RWPE2 (cell line): ENCODE results near the gene PMS1.

Source experiments
- ATAC-seq: fragments of 200-7000 bp; cut with Tn5 transposase; 3 replicates; pipeline ENCODE4 v1.9.1; 2021; ENCODE audit warnings: low read depth
- DNase-seq: peaks from one replicate; pipeline ENCODE4 v3.0.0-alpha.2; 2020; ENCODE audit warnings: low spot score
- H3K27ac ChIP-seq: fragments of 450-650 bp; 2 replicates; pipeline ENCODE4 v1.5.1; 2017; ENCODE audit warnings: mild to moderate bottlenecking; ENCODE audit not compliant: poor library complexity, severe bottlenecking
- H3K27me3 ChIP-seq: fragments of 250-450 bp; sonication (Bioruptor Pico); 2 replicates; pipeline ENCODE4 v1.5.1; 2021; ENCODE audit warnings: mild to moderate bottlenecking, moderate library complexity; ENCODE audit not compliant: insufficient read depth, poor library complexity, severe bottlenecking
- H3K36me3 ChIP-seq: fragments of 250-450 bp; sonication (Bioruptor Pico); 2 replicates; pipeline ENCODE4 v1.5.1; 2020; ENCODE audit warnings: low read depth, mild to moderate bottlenecking, moderate library complexity
- H3K4me1 ChIP-seq: fragments of 250-450 bp; sonication (Bioruptor Pico); 2 replicates; pipeline ENCODE4 v1.5.1; 2021; ENCODE audit warnings: mild to moderate bottlenecking, moderate library complexity; ENCODE audit not compliant: insufficient read depth, poor library complexity, severe bottlenecking
- H3K4me3 ChIP-seq: fragments of 250-450 bp; sonication (Bioruptor Pico); 2 replicates; pipeline ENCODE4 v1.5.1; 2021; ENCODE audit warnings: mild to moderate bottlenecking, moderate library complexity; ENCODE audit not compliant: severe bottlenecking
- H3K9me3 ChIP-seq: fragments of 250-450 bp; sonication (Bioruptor Pico); 2 replicates; pipeline ENCODE4 v1.5.1; 2021; ENCODE audit warnings: mild to moderate bottlenecking, moderate library complexity; ENCODE audit not compliant: severe bottlenecking
- TF ChIP-seq, protein P1 (sequence below): fragments of 450-650 bp; IDR thresholded peaks from one replicate; pipeline ENCODE4 v1.5.1; 2017; ENCODE audit warnings: mild to moderate bottlenecking, moderate library complexity; ENCODE audit not compliant: poor library complexity, severe bottlenecking

Gene PMS1

DNA sequence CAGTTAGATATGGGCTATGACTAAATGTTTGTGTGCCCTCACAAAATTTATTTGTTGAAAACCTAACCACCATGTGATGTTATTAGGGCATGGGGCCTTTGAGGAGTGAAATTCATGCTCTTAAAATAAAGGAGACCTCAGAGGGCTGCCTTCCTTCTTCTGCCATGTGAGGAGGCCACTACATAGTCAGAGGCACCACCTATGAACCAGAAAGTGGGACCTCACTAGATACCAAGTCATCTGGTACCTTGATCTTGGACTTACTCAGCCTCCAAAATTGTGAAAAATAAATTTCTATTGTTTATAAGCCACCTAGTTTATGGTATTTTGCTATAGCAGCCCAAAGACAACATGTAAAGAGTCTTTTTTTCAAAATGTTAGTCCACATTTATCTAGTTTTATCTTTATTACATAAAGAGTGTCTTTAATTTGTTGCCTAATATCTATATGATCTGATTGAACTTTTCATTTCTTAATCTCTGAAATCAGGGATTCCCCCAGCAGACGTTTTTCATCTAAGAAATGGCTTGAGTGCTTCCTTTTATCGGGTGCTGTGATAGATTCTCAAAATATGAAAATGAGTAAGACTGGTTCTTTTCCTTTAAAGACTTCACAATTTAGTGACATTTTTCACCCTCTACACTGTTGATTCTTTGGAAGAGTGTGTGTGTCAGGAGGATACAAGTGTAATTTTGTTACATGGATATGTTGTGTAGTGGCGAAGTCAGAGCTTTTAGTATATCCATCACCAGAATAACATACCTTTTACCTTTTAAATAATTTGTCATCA lies 34.2 kb downstream of the PMS1 start:
- no peaks in the 10 kb centered on the region for H3K9me3 ChIP-seq
- no peak for DNase-seq
- peaks cover 64% of the 10 kb centered on the region for H3K36me3 ChIP-seq
- no peak for ATAC-seq
- TF ChIP-seq, protein P1, sequence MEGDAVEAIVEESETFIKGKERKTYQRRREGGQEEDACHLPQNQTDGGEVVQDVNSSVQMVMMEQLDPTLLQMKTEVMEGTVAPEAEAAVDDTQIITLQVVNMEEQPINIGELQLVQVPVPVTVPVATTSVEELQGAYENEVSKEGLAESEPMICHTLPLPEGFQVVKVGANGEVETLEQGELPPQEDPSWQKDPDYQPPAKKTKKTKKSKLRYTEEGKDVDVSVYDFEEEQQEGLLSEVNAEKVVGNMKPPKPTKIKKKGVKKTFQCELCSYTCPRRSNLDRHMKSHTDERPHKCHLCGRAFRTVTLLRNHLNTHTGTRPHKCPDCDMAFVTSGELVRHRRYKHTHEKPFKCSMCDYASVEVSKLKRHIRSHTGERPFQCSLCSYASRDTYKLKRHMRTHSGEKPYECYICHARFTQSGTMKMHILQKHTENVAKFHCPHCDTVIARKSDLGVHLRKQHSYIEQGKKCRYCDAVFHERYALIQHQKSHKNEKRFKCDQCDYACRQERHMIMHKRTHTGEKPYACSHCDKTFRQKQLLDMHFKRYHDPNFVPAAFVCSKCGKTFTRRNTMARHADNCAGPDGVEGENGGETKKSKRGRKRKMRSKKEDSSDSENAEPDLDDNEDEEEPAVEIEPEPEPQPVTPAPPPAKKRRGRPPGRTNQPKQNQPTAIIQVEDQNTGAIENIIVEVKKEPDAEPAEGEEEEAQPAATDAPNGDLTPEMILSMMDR: no peak
- H3K4me1 ChIP-seq: no peaks in the 10 kb centered on the region
- no peak overlapping the region for H3K4me3 ChIP-seq
- H3K27ac ChIP-seq: no peak overlapping the region
- no peaks in the 10 kb centered on the region for H3K27me3 ChIP-seq

DNA sequence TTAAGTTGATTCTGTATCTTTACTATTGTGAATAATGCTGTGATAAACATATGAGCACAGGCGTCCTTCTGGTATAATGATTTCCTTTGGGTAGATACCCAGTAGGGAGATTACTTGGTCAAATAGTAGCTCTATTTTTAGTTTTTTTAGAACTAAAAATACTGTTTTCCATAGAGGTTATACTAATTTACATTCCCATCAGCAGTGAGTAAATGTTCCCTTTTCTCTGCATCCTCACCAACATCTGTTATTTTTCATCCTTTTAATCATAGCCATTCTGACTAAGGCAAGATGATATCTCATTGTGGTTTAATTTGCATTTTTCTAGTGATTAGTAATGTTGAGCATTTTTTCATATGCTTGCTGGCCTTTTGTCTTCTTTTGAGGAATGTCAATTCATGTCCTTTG lies 35.1 kb downstream of the PMS1 start:
- Histone ChIP-seq H3K9me3 (no peaks in the 10 kb centered on the region), H3K4me3 (no peak overlapping the region), H3K4me1 (no peaks in the 10 kb centered on the region), H3K36me3 (peaks cover 69% of the 10 kb centered on the region), H3K27ac (no peak overlapping the region), H3K27me3 (no peaks in the 10 kb centered on the region)
- TF ChIP-seq, protein P1: no peak
- no peak for DNase-seq
- ATAC-seq: peak; percentile 69

DNA sequence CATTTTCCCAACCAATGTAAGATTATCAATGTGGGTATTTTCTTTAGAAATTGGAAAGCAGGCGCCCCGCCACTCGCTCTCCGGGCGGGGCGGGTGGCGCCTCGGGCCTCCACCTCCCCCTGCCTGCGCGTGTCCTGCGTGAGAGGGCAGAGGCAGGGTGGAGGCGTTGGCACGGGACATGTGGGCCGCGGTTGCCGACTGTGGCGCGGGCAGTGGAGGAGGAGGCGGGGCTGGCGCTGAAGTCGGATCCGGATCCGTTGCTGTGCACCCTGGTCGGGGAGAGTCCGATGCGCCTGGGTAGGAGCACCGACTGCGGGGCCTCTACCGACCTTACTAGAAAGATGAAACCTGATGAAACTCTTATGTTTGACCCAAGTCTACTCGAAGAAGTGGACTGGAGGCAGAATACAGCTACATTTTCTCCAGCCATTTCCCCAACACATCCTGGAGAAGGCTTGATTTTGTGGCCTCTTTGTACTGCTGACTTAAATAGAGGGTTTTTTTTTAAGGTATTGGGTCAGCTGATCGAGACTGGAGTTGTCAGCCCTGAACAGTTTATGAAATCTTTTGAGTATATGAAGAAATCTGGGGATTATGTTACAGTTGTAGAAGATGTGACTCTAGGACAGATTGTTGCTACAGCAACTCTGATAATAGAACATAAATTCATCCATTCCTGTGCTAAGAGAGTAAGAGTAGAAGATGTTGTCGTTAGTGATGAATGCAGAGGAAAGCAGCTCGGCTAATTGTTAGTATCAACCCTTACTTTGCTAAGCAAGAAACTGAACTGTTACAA lies 37.9 kb downstream of the PMS1 start:
- TF ChIP-seq, protein P1: no peak
- no peaks in the 10 kb centered on the region for H3K4me1 ChIP-seq
- no peaks in the 10 kb centered on the region for H3K27me3 ChIP-seq
- DNase-seq (peak; percentile 34), ATAC-seq (no peak)
- no peak overlapping the region for H3K4me3 ChIP-seq
- no peak overlapping the region for H3K27ac ChIP-seq
- no peaks in the 10 kb centered on the region for H3K9me3 ChIP-seq
- H3K36me3 ChIP-seq: peaks cover 79% of the 10 kb centered on the region

DNA sequence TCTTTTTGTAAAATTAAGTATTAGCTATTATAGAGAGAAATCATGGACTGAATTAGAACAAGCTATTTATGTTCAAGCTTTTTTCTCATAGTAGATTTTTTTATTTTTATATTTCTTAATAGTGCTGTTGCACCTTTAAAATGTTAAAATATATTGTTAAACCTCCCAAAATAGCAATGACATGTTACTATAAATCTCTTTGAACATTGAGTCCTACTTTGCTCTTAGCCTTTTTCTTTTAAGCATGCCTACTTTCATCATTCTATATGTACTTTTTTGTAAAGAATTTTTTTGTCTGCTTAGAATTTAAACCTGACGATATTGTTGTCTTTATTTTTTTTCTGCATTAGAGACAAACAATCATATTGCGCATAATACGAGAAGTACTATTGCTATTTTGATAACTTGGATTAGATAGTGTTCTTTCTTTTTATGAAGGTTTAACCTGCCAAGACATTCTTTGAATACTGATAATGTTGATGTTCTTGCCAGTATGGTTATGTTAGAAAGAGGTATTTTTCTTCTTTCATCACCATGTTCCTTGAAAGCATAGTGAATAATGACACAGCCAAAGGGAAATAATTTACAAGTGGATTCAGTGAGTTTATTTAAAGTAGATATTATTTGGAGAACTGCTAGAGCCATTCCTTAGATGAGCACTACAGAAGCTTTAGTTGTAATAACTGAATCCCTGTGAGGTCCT lies 40.6 kb downstream of the PMS1 start:
- Histone ChIP-seq H3K4me3 (no peak overlapping the region), H3K36me3 (peaks cover 57% of the 10 kb centered on the region), H3K9me3 (no peaks in the 10 kb centered on the region), H3K4me1 (no peaks in the 10 kb centered on the region), H3K27ac (no peak overlapping the region), H3K27me3 (no peaks in the 10 kb centered on the region)
- TF ChIP-seq, protein P1: no peak
- DNase-seq (no peak), ATAC-seq (no peak)
